Testis (tissue), 3 donors: Measurements from ENCODE around the gene NR6A1. TPM values are rescaled to one million over a fixed set of nuclear protein-coding genes. Genes with fewer than 3 reads are reported as not detected.

Experiments
- DNase-seq: peaks from one replicate; pipeline ENCODE4 v3.0.0-alpha.2; 2019
- H3K27ac ChIP-seq, 2 donors: fragments of 200-600 bp; sonication (generic); one replicate each; pipeline ENCODE4 v1.5.1; 2019
- H3K27me3 ChIP-seq: fragments of 200-600 bp; sonication (generic); one replicate; pipeline ENCODE4 v1.5.1; 2019
- H3K36me3 ChIP-seq: fragments of 200-600 bp; sonication (generic); one replicate; pipeline ENCODE4 v1.5.1; 2017; ENCODE audit warnings: low read depth; ENCODE audit errors: missing control alignments
- H3K4me1 ChIP-seq: fragments of 200-600 bp; sonication (generic); one replicate; pipeline ENCODE4 v1.5.1; 2019
- H3K4me3 ChIP-seq, 2 donors: fragments of 200-600 bp; sonication (generic); one replicate each; pipeline ENCODE4 v1.5.1; 2017 to 2019
- H3K9me3 ChIP-seq: fragments of 200-600 bp; sonication (generic); one replicate; pipeline ENCODE4 v1.5.1; 2017
- CTCF ChIP-seq, 3 experiments: fragments of 450-650 bp in 2 of 3; fragments of 200-600 bp in 1 of 3; sonication (generic) in 1 of 3; IDR thresholded peaks; one replicate each; pipeline ENCODE4 v1.5.1; 2016 to 2019; ENCODE audit warnings: antibody characterized with exemption in 3 of 3, mild to moderate bottlenecking in 2 of 3, moderate library complexity in 1 of 3
- POLR2A ChIP-seq: fragments of 450-650 bp; IDR thresholded peaks from one replicate; pipeline ENCODE4 v1.6.1; 2017; ENCODE audit warnings: antibody characterized with exemption, mild to moderate bottlenecking, moderate library complexity
- WGBS, 2 donors: methylation state at CpG; one replicate each; pipeline ENCODE4 v1.1.5; 2018; 5-methylcytosine and 5-hydroxymethylcytosine counted together
- intact Hi-C: fragments of 100-400 bp; cut with DNase I; formaldehyde crosslinking; loops from one replicate; pipeline ENCODE4 v1.15.1; 2023; ENCODE audit warnings: low total_unique reads
- polyA plus RNA-seq: library from polyadenylated mRNA; stranded (reverse); fragments of 350-450 nt; fragmentation: Illumina TruSeq; extraction: RNeasy Lipid Tissue Mini Kit (QIAGEN cat#74804); gene quantifications from one replicate; pipeline ENCODE4 v1.2.3, GENCODE V29; 2014; ENCODE audit warnings: low read depth, low replicate concordance; ENCODE audit not compliant: insufficient read depth
- total RNA-seq, 2 donors: library from RNA; depleted of rRNA; stranded (reverse); fragments of >200 nt; gene quantifications; one replicate each; pipeline ENCODE4 v1.2.3, GENCODE V29; 2016

The NR6A1 gene
- total and polyA plus RNA-seq, 3 donors from 2014 or later = 54.6 to 100 (median 92.1) TPM

GRCh38 chr9:124759327-124759726, 11.8 kb downstream of the NR6A1 start:
- peaks cover 11% of the 10 kb centered on the region for H3K4me1 ChIP-seq
- H3K27ac ChIP-seq = peak overlapping the region; percentile 16 to 25
- intact Hi-C loops = no loop called here
- H3K9me3 ChIP-seq = no peaks in the 10 kb centered on the region
- H3K27me3 ChIP-seq = no peaks in the 10 kb centered on the region
- DNase-seq = no peak
- no peaks in the 10 kb centered on the region for H3K36me3 ChIP-seq
- H3K4me3 ChIP-seq = no peak overlapping the region
- TF ChIP-seq CTCF (IDR thresholded peaks at IDR 0.05) = no peak
- WGBS, 2 donors = 85 to 89% methylated on average over 2 of the region's 2 CpGs

DNA sequence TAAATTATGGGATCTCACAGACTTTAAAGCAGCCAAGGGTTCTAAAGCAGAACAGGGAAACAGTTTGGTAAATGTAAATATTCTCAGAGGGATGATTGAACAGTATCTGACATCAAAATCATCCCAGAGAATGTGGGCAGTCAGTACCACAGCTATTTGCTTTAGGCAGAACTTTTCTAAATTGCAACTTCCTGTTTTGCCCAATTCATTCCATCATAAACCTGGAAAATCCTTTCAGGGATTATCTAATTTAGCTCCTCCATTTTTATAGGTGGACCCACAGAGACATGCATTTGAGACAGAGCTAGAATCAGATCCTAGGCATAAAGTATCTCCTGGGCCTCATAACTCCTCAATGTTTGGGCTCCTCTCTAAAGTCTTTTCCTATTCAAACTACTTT, 12.4 kb downstream of the NR6A1 start:
- Histone ChIP-seq H3K27me3 (no peaks in the 10 kb centered on the region), H3K27ac (peak overlapping the region in 1 of 2 donors; percentile 16), H3K4me1 (peaks cover 11% of the 10 kb centered on the region), H3K4me3 (no peak overlapping the region), H3K9me3 (no peaks in the 10 kb centered on the region), H3K36me3 (no peaks in the 10 kb centered on the region)
- TF ChIP-seq POLR2A = no peak
- no peak for TF ChIP-seq CTCF (IDR thresholded peaks at IDR 0.05)
- no peak for DNase-seq
- intact Hi-C loops = no loop called here

GRCh38 chr9:124758061-124758460, 13.1 kb downstream of the NR6A1 start:
- WGBS, 2 donors = 44 to 48% methylated on average over 3 of the region's 3 CpGs
- no peaks in the 10 kb centered on the region for H3K36me3 ChIP-seq
- no peaks in the 10 kb centered on the region for H3K27me3 ChIP-seq
- H3K27ac ChIP-seq = peak overlapping the region in 1 of 2 donors; percentile 25
- intact Hi-C loops = no loop called here
- peaks cover 11% of the 10 kb centered on the region for H3K4me1 ChIP-seq
- no peak for DNase-seq
- TF ChIP-seq POLR2A = no peak
- TF ChIP-seq CTCF (IDR thresholded peaks at IDR 0.05) = no peak
- H3K4me3 ChIP-seq = no peak overlapping the region
- no peaks in the 10 kb centered on the region for H3K9me3 ChIP-seq

- no peak overlapping the region for H3K4me3 ChIP-seq
- peaks cover 11% of the 10 kb centered on the region for H3K4me1 ChIP-seq
- WGBS, 2 donors = 53 to 58% methylated on average over 6 of the region's 6 CpGs
- no peak for DNase-seq
- no peak for TF ChIP-seq CTCF (IDR thresholded peaks at IDR 0.05)
- TF ChIP-seq POLR2A = no peak
- H3K36me3 ChIP-seq = no peaks in the 10 kb centered on the region
- no peak overlapping the region for H3K27ac ChIP-seq
- intact Hi-C loops = no loop called here
- no peaks in the 10 kb centered on the region for H3K9me3 ChIP-seq
- no peaks in the 10 kb centered on the region for H3K27me3 ChIP-seq
These were observed 13.5 kb downstream of the NR6A1 start for GRCh38 chr9:124757616-124758015.

DNA sequence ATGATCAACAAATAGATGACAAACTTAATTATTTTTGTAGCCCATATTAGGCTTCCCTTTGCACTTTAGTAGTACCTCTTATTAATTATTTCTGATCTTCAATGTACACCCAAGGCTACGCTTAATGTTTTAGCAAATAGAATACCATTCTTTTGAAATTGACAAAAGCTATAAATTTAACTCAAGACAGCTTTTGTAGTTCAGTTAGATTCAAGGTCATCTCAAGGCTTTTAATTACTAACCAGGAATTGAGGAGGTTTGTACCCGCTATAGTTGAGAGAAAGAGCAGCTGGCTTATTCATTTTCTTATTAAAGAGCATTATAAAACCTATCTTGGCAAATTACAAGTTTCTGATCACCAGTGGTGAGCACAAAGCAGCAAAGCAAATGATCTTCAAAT, 15.1 kb downstream of the NR6A1 start:
- peaks cover 11% of the 10 kb centered on the region for H3K4me1 ChIP-seq
- H3K9me3 ChIP-seq = no peaks in the 10 kb centered on the region

More for the DNA sequence above, 15.1 kb downstream of the NR6A1 start:
- 69 to 75% methylated on average over 2 of the region's 2 CpGs for WGBS, 2 donors
- Histone ChIP-seq H3K27me3 (no peaks in the 10 kb centered on the region), H3K36me3 (no peaks in the 10 kb centered on the region), H3K4me3 (no peak overlapping the region), H3K27ac (no peak overlapping the region)
- no peak for DNase-seq
- intact Hi-C loops = no loop called here
- TF ChIP-seq CTCF (IDR thresholded peaks at IDR 0.05) (no peak), POLR2A (no peak)
